Measurements from ENCODE around the gene PNPLA2.

PNPLA2 gene

DNA sequence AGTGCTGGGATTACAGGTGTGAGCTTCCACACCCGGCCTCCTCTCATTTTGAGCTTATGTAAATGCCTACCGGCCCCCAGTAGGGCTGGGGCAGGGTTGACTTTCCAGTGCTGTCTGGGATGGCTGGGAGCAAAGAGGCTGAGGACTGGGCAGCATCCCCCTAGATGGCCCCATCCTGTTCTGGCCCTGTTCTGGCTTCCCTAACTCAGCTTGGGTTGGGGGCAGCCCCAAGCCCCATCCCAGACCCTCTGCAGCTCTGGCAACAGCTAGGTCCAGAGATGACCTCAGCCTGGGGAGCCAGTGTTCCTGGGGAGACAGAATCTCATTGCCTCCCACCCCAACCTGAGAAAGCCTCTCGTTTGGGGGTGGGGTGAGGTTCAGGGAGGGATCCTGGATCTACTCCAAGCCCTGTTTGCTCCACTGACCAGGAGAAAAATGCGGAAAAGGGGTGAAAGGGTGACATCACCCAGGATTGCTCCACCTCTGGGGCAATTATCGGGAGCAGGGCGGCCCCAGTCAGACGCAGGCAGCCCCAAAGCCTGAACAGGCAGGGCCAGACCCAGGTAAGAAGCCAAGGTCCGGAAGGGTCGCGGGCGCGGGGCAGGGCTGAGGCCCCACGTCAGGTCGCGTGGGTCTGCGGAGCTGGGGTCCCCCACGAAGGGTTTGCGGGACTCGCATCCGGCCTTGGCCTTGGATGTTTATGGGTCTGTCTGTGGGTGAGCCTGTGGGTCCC lies at the start of gene PNPLA2:
PNPLA2 (plus strand) TSS at position 519 of the 733 bp plus-strand sequence. CDS start 805 bp downstream, outside the sequence.
- DNase-seq (ENCODE audit: low spot score), result peak; percentile 90

DNA sequence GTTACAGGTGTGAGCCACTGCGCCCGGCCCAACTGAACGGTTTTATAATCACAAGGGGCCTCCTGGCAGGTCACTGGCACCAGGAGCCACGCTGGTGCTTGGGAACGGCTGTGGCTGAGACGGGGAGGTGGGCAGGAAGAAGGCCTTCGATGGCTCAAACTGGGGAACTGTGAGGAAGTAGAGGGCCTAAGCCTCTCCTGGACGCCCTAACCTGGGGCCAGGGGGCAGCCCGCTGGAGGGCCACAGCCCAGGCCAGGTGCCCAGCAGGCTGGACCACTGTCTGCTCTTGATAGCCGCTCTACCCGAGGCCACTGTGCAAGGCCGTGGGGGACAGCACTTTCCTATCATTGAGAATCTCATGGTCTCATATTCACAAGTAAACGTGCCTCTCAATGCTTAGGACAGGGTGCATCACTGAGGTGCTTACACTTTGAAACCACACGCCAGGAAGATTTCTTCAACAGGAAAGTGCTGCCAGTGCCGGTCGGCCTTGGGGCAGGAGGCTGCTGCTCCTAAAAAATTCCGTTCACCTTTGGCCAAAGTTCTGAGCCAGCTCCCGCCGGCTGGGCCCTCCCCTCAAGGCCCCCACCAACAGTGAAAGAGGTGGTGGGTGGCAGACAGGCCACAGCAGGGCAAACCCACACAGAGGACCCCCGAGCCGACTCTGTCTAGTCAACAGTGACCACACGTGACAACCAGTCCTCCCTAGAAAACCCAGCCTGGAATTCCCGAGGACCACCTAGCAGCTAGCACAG lies 48.6 kb upstream of the PNPLA2 start:
- no peak for DNase-seq (ENCODE audit: low spot score)

DNA sequence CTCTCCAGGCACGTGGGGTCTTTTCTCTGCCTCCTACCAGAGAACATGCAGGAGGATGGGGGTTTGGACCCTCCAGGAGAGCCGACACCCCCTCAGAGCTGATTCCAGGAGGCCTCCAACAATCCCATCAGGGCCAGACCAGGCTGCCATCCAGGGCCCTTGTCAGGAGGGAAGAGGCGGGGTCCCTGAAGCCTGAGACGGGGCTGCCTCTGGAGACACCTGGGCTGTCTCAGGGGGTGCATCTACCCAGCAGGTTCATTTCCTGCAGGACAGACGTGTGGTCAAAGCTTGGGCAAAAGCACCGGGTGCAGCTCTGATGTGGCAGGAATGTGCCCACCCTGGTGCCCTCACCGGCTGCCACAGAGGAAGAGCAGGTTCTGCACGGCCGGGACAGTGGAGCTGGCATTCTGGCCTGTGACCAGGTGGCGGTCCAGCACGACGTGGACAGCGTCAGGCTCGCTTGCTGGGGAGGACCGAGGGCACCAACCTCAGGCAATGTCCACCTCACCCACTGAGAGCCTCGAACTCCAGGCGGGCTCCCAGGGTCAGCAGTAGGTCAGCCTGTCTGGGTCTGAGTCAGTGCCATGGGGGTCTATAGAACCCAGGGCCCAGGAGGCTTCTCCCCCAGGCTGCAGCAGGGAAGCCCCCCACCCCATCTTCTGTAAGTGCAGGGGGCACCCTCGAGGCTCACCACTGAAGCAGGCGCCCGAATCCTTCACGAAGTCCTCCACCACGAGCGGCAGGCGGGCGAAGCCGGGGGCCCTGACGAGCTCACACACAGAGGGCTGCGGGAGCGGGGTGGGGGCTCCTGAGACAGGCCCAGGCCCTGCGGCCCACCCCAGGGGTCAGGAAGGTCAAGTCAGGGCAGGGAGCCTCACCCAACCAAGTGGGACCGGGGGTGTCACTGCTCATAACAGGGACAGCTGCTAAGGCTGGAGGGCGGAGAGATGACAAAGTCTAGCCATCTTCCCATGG lies 47.8 kb upstream of the PNPLA2 start:
- no peak for DNase-seq (ENCODE audit: low spot score)

DNA sequence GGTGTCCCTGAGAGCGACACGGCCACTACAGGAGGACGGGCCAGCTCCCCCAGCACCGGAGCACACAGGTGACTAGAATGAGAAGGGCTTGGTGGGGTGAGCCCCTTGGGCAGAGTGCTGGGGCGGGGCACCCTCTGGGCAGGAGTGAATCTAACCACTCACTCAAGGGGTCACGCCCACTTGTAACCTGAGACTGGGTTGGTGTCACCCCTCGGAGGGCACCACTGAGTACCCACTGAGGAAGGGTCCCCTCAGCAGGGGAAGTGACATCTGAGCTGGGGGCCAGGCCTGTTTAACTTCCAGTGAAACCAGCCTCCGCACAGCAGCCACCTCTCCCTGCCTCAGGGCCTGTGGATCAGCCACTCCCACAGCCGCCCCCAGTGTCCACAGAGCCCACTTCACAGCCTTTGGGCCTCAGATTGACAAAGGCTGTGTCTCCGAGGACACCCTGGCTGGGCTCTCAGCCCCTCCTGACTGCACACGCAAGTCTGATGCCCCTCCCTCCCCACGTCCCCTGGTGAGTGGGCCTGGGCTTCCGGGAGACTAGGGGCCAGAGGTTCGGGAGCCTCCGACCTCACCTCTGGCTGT lies 47.0 kb upstream of the PNPLA2 start:
- no peak for DNase-seq (ENCODE audit: low spot score)

DNA sequence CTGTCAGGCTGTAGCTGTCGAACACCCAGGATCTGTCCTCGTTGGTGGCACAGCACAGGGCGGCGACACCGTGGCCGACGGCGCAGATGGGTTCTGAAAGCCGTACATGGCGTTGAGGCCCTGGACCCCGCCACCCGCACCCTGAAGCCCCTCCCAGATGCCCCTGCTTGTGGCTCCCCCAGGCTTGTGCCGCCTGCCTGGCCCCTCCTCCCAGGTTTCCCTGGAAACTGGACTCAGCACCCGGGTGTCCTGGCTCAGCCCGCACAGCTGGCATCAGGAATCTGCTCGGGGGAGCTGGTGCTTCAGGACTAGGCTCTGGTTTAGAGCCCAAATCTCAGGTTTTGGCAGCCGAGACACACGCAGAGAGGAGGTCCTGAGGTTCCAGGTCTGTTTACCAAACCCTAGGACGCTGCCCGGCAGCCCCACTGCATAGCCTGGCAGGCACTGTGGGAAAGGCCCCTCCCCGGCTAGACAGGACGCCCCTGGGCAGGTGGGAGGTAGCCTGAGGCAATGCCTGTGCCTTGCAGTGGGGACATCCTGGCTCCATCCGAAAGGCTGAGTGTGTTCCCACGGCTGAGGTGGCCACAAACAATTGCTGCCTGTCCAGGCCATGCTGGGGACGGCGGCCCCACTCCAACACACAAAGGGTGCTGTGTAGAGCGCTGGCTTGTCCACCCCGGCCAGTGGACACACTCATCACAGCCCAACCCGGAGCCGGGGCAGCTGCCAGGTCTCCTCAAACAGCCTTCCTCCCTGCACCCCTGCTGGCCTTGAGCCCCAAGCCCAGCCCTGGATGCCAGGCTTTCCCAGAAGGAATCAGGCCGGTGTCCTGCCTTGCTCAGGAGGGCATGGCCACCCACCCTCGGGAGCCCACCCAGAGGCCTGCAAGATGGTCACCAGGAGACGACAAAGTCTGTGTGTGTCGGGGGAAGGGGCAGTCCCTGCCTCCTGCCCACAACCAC lies 46.0 kb upstream of the PNPLA2 start:
- DNase-seq (ENCODE audit: low spot score), result no peak

GRCh38 chr11:773425-773824 lies 45.3 kb upstream of the PNPLA2 start:
- DNase-seq (ENCODE audit: low spot score), result no peak

GRCh38 chr11:773830-774229 lies 44.9 kb upstream of the PNPLA2 start:
- no peak for DNase-seq (ENCODE audit: low spot score)

DNA sequence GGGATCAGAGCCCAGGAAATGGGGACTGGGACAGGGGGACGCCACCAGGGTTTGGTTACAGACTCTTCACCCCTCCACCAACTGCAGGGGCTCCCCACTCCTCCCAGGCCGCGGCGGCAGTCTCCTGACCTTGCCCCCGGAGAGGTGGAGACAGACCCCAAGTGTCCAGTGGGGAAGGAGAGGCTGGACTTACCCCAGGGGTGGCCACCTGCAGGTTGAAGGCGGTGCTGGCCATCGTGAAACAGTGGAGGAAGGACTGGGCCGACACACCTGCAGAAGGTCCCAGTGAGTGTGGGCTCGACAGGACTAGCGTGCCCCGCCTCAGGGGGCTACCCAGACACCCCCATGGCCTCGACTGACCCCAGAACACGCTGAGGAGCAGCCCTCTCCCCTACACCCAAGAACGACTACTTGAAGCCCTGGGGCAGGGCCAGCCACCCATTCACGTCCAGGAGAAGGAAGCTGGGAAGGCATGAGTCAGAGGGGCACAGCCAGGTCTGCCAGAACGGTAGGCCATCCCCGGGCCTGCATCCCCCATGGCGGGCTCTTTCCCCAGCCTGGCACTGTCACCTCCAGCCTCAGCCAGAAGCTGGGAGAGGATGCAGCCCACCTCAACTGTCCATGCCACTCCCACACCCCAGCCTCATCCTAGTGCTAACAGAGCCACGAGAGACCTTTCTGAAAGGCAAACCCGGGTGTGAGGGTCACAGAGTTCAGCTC lies 43.7 kb upstream of the PNPLA2 start:
- peak; percentile 60 for DNase-seq (ENCODE audit: low spot score)

DNA sequence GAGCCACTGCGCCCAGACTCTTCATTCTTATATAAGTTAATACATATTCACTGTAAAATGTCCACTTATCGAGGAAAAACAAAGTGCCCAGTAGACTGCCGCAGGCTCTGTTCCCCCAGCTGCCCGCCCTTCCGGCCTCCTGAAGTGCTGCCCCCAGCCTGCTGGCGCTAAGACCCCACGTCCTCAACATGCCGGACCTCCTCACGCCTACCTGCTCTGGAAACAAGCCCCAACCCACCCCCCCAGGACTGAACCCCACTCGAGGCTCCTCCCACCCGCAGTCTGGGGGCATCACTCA lies 42.5 kb upstream of the PNPLA2 start:
- no peak for DNase-seq (ENCODE audit: low spot score)

- peak; percentile 28 for DNase-seq (ENCODE audit: low spot score)
Observed at GRCh38 chr11:776561-777287, 42.0 kb upstream of the PNPLA2 start.

- DNase-seq (ENCODE audit: low spot score), result peak; percentile 90
Observed at GRCh38 chr11:777288-778255, 41.1 kb upstream of the PNPLA2 start, which contains the start of gene GATD1. GATD1 (minus strand) TSS chr11:777487; CDS start chr11:777462, 25 bp downstream.

DNA sequence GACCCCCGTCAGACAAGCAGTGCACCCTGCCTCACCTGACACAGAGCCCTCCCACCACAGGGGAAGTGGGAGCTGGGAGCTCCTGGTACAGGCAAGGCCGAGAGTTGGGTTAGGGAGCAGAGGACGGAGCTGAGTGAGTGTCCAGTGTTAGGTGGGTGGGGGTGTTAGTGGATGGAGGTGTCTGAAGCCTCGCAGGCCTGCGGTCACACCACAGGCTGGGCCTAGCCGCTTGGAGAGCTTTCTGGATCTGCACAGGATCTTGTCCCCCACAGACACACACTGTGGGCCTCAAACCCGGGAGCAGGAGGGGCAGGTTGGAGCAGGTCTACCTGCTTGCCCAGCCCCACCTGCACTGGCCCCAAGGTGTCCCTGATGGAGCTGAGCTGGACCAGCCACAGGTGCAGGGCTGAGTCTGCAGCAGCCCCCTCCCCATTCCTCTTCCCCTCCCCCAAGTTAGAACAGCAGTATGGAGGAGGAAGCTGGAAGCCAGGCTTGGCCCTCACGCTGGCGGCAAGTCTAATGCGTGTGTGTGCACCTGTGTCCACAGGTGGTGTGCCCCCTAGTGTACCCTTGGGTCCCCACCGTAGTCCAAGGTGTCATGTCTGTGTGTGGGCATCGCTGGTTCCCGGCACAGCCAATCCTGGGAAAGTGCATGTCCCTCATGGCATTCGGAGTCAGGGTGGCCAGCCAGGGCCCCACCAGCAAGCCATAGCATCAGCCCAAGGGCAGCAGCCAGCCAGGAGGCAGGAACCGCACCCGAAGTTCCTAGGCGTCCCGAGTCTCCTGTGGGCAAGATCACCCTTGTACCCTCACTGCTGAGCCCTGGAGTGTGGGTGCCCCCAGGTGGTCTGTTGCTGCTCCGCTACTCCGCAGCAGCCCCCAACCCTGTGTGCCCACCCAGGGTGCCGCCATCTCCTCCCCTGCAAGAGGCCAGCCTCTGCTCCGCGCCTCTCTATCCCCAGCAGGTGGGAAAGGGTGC lies 39.4 kb upstream of the PNPLA2 start:
- no peak for DNase-seq (ENCODE audit: low spot score)

- no peak for DNase-seq (ENCODE audit: low spot score)
Observed at GRCh38 chr11:779955-780532, 38.7 kb upstream of the PNPLA2 start.

DNA sequence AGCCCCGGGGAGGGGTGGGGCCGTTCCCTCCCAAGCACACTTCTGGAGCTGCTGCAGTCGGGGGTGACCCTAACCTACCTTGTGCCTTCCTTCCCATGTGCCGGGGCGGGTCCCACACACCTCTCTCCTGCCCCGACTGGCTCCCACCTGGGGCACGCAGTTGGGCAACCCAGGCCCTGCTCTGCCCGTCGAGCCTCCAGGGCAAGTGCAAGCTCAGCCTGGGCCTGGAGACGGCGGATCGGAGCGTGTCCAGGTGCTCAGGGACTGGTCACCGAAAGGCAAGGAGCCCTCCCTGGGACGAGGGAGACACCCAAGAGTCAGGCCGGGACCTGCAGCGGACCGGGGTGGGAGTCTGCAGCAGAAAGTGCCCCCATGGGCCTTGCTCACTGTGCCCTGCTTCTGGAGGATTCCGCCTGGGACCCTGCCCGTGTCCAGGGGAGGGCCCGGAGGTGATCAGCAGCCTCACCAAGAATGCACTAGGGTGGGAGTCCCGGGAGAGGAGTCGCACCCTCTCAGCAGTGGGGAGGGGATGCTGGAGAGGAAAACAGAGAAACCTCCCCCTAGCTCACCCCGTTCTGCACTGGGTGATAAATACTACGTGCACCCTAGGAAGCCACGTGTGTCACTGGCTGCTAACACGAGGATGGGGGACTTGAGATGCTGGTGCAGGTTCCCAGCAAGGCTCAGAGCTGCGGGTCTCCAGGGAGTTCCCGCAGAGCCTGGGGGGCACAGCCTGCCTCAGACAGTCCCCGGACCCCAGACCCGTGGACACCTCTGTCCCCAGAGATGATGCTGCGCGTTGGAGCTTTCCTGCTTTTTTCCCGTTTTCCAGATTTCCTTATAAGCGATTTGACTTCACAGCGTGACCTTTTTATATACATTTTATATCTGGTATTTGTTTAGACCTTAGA lies 36.2 kb upstream of the PNPLA2 start:
- DNase-seq (ENCODE audit: low spot score), result no peak

- no peak for DNase-seq (ENCODE audit: low spot score)
Observed at GRCh38 chr11:783581-784015, 35.1 kb upstream of the PNPLA2 start.
